ENCODE results near the gene SIPA1L3.

SIPA1L3 gene

GRCh38 chr19:38245826-38246498 is 339.0 kb downstream of the SIPA1L3 start:
- DNase-seq (ENCODE audit: low spot score): no peak

- DNase-seq (ENCODE audit: low spot score): no peak
These were observed 340.1 kb downstream of the SIPA1L3 start for GRCh38 chr19:38247126-38247525.

GRCh38 chr19:38247734-38248268 is 340.8 kb downstream of the SIPA1L3 start:
- no peak for DNase-seq (ENCODE audit: low spot score)

- DNase-seq (ENCODE audit: low spot score): no peak
These were observed 341.4 kb downstream of the SIPA1L3 start for GRCh38 chr19:38248421-38248820.

- no peak for DNase-seq (ENCODE audit: low spot score)
These were observed 343.4 kb downstream of the SIPA1L3 start for GRCh38 chr19:38250428-38250820.

GRCh38 chr19:38250821-38251563 is 344.0 kb downstream of the SIPA1L3 start:
- no peak for DNase-seq (ENCODE audit: low spot score)

GRCh38 chr19:38251564-38252051 is 344.6 kb downstream of the SIPA1L3 start:
- no peak for DNase-seq (ENCODE audit: low spot score)

- no peak for DNase-seq (ENCODE audit: low spot score)
These were observed 345.4 kb downstream of the SIPA1L3 start for GRCh38 chr19:38252385-38252784.

GRCh38 chr19:38252941-38253691 is 346.1 kb downstream of the SIPA1L3 start:
- no peak for DNase-seq (ENCODE audit: low spot score)

GRCh38 chr19:38253788-38254187 is 346.8 kb downstream of the SIPA1L3 start:
- DNase-seq (ENCODE audit: low spot score): no peak

GRCh38 chr19:38255383-38256014 is 348.5 kb downstream of the SIPA1L3 start:
- DNase-seq (ENCODE audit: low spot score): no peak

Measured in hematopoietic multipotent progenitor cell treated with erythropoietin and hydrocortisone succinate and interleukin-3 and kit ligand, for 15 days (in vitro differentiated cells).